ENCODE measurements around the gene GATA2. TPM values are rescaled to one million over a fixed set of nuclear protein-coding genes. Genes with fewer than 3 reads are reported as not detected.

Gene GATA2
- total RNA-seq, 1 donor from 2014 or later: 0.09 TPM

- Mint-ChIP-seq H3K27ac (no peak overlapping the region), H3K4me1 (ENCODE audit: low read depth) (peaks cover 8% of the 10 kb centered on the region), H3K27me3 (ENCODE audit: low read depth) (peaks cover 61% of the 10 kb centered on the region), H3K4me3 (ENCODE audit: low read depth) (peak overlapping the region; percentile 67), H3K36me3 (ENCODE audit: low read depth) (no peaks in the 10 kb centered on the region), H3K9me3 (no peaks in the 10 kb centered on the region)
- intact Hi-C loops (cut with micrococcal nuclease): loop anchor here (10.0 kb wide), 1 partner anchor 107 kb away; no protein-coding TSS in a partner anchor
- no peak for DNase-seq (ENCODE audit: low spot score)
These were observed 5.2 kb upstream of the GATA2 start for GRCh38 chr3:128498127-128498626.

GRCh38 chr3:128497305-128498126 lies 4.5 kb upstream of the GATA2 start:
- no peaks in the 10 kb centered on the region for H3K36me3 Mint-ChIP-seq (ENCODE audit: low read depth)
- peak; percentile 61 for DNase-seq (ENCODE audit: low spot score)
- peak overlapping the region; percentile 71 for H3K4me3 Mint-ChIP-seq (ENCODE audit: low read depth)
- peaks cover 8% of the 10 kb centered on the region for H3K4me1 Mint-ChIP-seq (ENCODE audit: low read depth)
- H3K27ac Mint-ChIP-seq: no peak overlapping the region
- H3K27me3 Mint-ChIP-seq (ENCODE audit: low read depth): peaks cover 58% of the 10 kb centered on the region
- intact Hi-C loops (cut with micrococcal nuclease): loop anchor here (1.0 to 10.0 kb wide), 2 partner anchors 71 to 107 kb away; no protein-coding TSS in a partner anchor
- no peaks in the 10 kb centered on the region for H3K9me3 Mint-ChIP-seq

- no peaks in the 10 kb centered on the region for H3K9me3 Mint-ChIP-seq
- H3K4me1 Mint-ChIP-seq (ENCODE audit: low read depth): peaks cover 8% of the 10 kb centered on the region
- H3K27ac Mint-ChIP-seq: no peak overlapping the region
- DNase-seq (ENCODE audit: low spot score): no peak
- H3K36me3 Mint-ChIP-seq (ENCODE audit: low read depth): no peaks in the 10 kb centered on the region
- intact Hi-C loops (cut with micrococcal nuclease): loop anchor here (1.0 to 10.0 kb wide), 2 partner anchors 70 to 108 kb away; no protein-coding TSS in a partner anchor
- H3K4me3 Mint-ChIP-seq (ENCODE audit: low read depth): peak overlapping the region; percentile 71
- H3K27me3 Mint-ChIP-seq (ENCODE audit: low read depth): peaks cover 61% of the 10 kb centered on the region
These were observed 3.8 kb upstream of the GATA2 start for GRCh38 chr3:128496602-128497304.

- peak overlapping the region; percentile 28 for H3K4me3 Mint-ChIP-seq (ENCODE audit: low read depth)
- H3K27me3 Mint-ChIP-seq (ENCODE audit: low read depth): peaks cover 65% of the 10 kb centered on the region
- H3K36me3 Mint-ChIP-seq (ENCODE audit: low read depth): no peaks in the 10 kb centered on the region
- intact Hi-C loops (cut with micrococcal nuclease): loop anchor here (10.0 kb wide), 1 partner anchor 109 kb away; no protein-coding TSS in a partner anchor
- no peaks in the 10 kb centered on the region for H3K9me3 Mint-ChIP-seq
- H3K4me1 Mint-ChIP-seq (ENCODE audit: low read depth): peaks cover 8% of the 10 kb centered on the region
- H3K27ac Mint-ChIP-seq: no peak overlapping the region
- no peak for DNase-seq (ENCODE audit: low spot score)
These were observed 3.1 kb upstream of the GATA2 start for GRCh38 chr3:128496019-128496601.

- DNase-seq (ENCODE audit: low spot score): no peak
- peaks cover 64% of the 10 kb centered on the region for H3K27me3 Mint-ChIP-seq (ENCODE audit: low read depth)
- H3K9me3 Mint-ChIP-seq: no peaks in the 10 kb centered on the region
- no peak overlapping the region for H3K27ac Mint-ChIP-seq
- no peaks in the 10 kb centered on the region for H3K36me3 Mint-ChIP-seq (ENCODE audit: low read depth)
- peak overlapping the region; percentile 28 for H3K4me3 Mint-ChIP-seq (ENCODE audit: low read depth)
- intact Hi-C loops (cut with micrococcal nuclease): loop anchor here (10.0 kb wide), 1 partner anchor 109 kb away; no protein-coding TSS in a partner anchor
- H3K4me1 Mint-ChIP-seq (ENCODE audit: low read depth): peaks cover 8% of the 10 kb centered on the region
These were observed 2.5 kb upstream of the GATA2 start for GRCh38 chr3:128495435-128495970.

- Mint-ChIP-seq H3K9me3 (no peaks in the 10 kb centered on the region), H3K4me3 (ENCODE audit: low read depth) (no peak overlapping the region), H3K27me3 (ENCODE audit: low read depth) (peaks cover 67% of the 10 kb centered on the region), H3K36me3 (ENCODE audit: low read depth) (no peaks in the 10 kb centered on the region), H3K27ac (no peak overlapping the region), H3K4me1 (ENCODE audit: low read depth) (peaks cover 14% of the 10 kb centered on the region)
- DNase-seq (ENCODE audit: low spot score): no peak
- intact Hi-C loops (cut with micrococcal nuclease): loop anchor here (5.0 to 10.0 kb wide), 2 partner anchors 110 to 1478 kb away; partner anchors contain the start of gene TRH
These were observed 1.3 kb upstream of the GATA2 start for GRCh38 chr3:128494367-128494650.

- no peak for DNase-seq (ENCODE audit: low spot score)
- intact Hi-C loops (cut with micrococcal nuclease): loop anchor here (5.0 to 10.0 kb wide), 2 partner anchors 111 to 1479 kb away; partner anchors contain the start of gene TRH
- H3K27me3 Mint-ChIP-seq (ENCODE audit: low read depth): peaks cover 63% of the 10 kb centered on the region
- peak overlapping the region; percentile 35 for H3K27ac Mint-ChIP-seq
- H3K4me1 Mint-ChIP-seq (ENCODE audit: low read depth): peaks cover 14% of the 10 kb centered on the region
- H3K36me3 Mint-ChIP-seq (ENCODE audit: low read depth): no peaks in the 10 kb centered on the region
- no peak overlapping the region for H3K4me3 Mint-ChIP-seq (ENCODE audit: low read depth)
- no peaks in the 10 kb centered on the region for H3K9me3 Mint-ChIP-seq
These were observed 767 bp upstream of the GATA2 start for GRCh38 chr3:128493570-128494366.

GRCh38 chr3:128491941-128492670 lies 895 bp downstream of the GATA2 start:
- no peaks in the 10 kb centered on the region for H3K36me3 Mint-ChIP-seq (ENCODE audit: low read depth)
- H3K4me1 Mint-ChIP-seq (ENCODE audit: low read depth): peaks cover 14% of the 10 kb centered on the region
- no peak overlapping the region for H3K4me3 Mint-ChIP-seq (ENCODE audit: low read depth)
- H3K27ac Mint-ChIP-seq: no peak overlapping the region
- peaks cover 62% of the 10 kb centered on the region for H3K27me3 Mint-ChIP-seq (ENCODE audit: low read depth)
- no peak for DNase-seq (ENCODE audit: low spot score)
- intact Hi-C loops (cut with micrococcal nuclease): loop anchor here (5.0 to 10.0 kb wide), 2 partner anchors 113 to 1480 kb away; partner anchors contain the start of gene TRH
- H3K9me3 Mint-ChIP-seq: no peaks in the 10 kb centered on the region

GRCh38 chr3:128491691-128491940 lies 1.4 kb downstream of the GATA2 start:
- no peak for DNase-seq (ENCODE audit: low spot score)
- Mint-ChIP-seq H3K36me3 (ENCODE audit: low read depth) (no peaks in the 10 kb centered on the region), H3K9me3 (no peaks in the 10 kb centered on the region), H3K27me3 (ENCODE audit: low read depth) (peaks cover 62% of the 10 kb centered on the region), H3K4me1 (ENCODE audit: low read depth) (peaks cover 13% of the 10 kb centered on the region), H3K4me3 (ENCODE audit: low read depth) (no peak overlapping the region), H3K27ac (no peak overlapping the region)
- intact Hi-C loops (cut with micrococcal nuclease): loop anchor here (5.0 to 10.0 kb wide), 2 partner anchors 113 to 1481 kb away; partner anchors contain the start of gene TRH

- peaks cover 13% of the 10 kb centered on the region for H3K4me1 Mint-ChIP-seq (ENCODE audit: low read depth)
- DNase-seq (ENCODE audit: low spot score): no peak
- H3K27me3 Mint-ChIP-seq (ENCODE audit: low read depth): peaks cover 66% of the 10 kb centered on the region
- no peaks in the 10 kb centered on the region for H3K36me3 Mint-ChIP-seq (ENCODE audit: low read depth)
- H3K27ac Mint-ChIP-seq: no peak overlapping the region
- no peak overlapping the region for H3K4me3 Mint-ChIP-seq (ENCODE audit: low read depth)
- intact Hi-C loops (cut with micrococcal nuclease): loop anchor here (5.0 to 10.0 kb wide), 2 partner anchors 114 to 1481 kb away; partner anchors contain the start of gene TRH
- no peaks in the 10 kb centered on the region for H3K9me3 Mint-ChIP-seq
These were observed 1.9 kb downstream of the GATA2 start for GRCh38 chr3:128490915-128491690.

GRCh38 chr3:128490650-128490914 lies 2.4 kb downstream of the GATA2 start:
- peaks cover 65% of the 10 kb centered on the region for H3K27me3 Mint-ChIP-seq (ENCODE audit: low read depth)
- intact Hi-C loops (cut with micrococcal nuclease): loop anchor here (5.0 to 10.0 kb wide), 2 partner anchors 114 to 1482 kb away; partner anchors contain the start of gene TRH
- H3K4me3 Mint-ChIP-seq (ENCODE audit: low read depth): no peak overlapping the region
- H3K9me3 Mint-ChIP-seq: no peaks in the 10 kb centered on the region
- H3K36me3 Mint-ChIP-seq (ENCODE audit: low read depth): no peaks in the 10 kb centered on the region
- H3K27ac Mint-ChIP-seq: no peak overlapping the region
- DNase-seq (ENCODE audit: low spot score): no peak
- H3K4me1 Mint-ChIP-seq (ENCODE audit: low read depth): peaks cover 13% of the 10 kb centered on the region
